GM19452 (cell line): ENCODE measurements around the gene SYT6.
"Not testable (repeated sequence)": the region's sequence is repeated elsewhere in the genome, so short reads cannot be mapped to it uniquely, and the experiment has no call there.

ENCODE experiments used
- ATAC-seq: cut with Tn5 transposase; IDR thresholded peaks from one replicate; pipeline ENCODE4 v1.9.1; 2021; ENCODE audit not compliant: unreplicated experiment

Gene SYT6

DNA sequence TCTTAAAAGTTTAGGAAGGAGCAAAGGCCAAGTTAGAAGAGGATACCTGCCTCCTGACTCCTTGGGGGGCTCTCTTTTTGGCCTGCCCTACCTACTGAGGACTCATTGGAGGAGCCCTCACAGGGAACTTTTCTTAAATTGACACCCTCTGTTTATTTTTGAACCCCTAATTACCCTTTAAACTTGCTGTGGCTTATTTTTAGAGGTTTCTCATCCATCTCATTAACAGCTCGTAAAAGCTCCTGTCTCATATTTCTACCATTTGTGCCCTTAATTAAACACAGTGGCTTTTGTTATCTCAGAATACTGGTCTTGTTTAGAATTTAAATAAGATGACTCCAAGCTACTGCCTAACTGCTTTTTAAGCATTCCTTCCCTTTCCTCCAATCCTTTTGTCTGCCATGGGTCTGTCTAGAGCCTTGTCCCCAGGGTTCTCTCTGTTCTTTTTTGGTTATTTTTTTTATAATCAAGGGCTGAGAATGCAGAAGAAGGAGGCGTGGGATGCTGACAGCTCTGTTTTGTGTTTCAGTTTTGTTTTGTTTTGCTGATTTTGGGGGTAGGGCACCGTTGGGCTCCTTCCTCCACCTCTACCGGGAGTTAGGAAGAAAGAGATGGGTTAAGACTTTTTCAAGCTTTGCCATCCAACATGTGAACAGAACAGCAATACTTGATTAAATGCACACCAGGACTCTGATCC lies 78.0 kb downstream of the SYT6 start:
- no peak for ATAC-seq

DNA sequence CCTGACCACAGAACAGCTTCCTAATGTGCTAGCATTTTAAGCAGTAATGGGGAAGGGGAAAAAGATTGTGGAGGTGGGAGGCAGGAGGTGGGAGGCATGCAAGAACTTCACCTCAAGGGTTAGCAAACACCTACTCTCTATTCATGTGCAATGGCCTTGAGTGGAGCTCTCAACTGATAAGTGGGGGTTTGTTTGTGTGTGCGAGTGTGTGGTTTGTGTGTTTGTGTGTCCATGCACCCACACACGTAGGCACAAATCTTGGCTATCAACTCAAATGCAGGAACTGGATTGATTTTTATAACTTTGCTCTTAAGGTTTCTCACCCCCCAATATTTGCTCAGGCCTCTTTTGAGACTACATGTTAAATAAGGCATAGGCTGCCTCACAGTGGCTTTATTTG lies 78.6 kb downstream of the SYT6 start:
- no peak for ATAC-seq

GRCh38 chr1:114072246-114072645 lies 81.4 kb downstream of the SYT6 start:
- ATAC-seq, result no peak

DNA sequence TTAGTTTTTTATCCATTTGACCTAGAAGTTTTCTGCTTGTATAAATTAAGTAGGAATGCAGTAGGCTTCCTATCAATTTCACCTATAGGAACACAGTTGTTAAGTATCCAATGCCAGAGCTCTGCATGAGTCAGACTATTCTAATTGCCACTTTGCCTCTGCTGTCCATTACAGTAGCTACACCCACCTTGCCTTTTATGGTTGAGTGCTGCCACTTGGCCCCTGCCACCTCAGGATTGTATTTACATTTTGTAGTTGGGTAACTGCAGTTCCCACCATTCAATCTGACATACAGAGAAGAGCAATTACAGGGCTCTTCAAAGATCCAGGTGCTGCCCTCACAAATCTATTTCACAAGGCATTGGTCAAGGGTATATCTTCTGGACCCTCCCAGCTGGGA lies 83.9 kb downstream of the SYT6 start:
- not testable (repeated sequence) for ATAC-seq

GRCh38 chr1:114068684-114069083 lies 85.0 kb downstream of the SYT6 start:
- ATAC-seq, result not testable (repeated sequence)

DNA sequence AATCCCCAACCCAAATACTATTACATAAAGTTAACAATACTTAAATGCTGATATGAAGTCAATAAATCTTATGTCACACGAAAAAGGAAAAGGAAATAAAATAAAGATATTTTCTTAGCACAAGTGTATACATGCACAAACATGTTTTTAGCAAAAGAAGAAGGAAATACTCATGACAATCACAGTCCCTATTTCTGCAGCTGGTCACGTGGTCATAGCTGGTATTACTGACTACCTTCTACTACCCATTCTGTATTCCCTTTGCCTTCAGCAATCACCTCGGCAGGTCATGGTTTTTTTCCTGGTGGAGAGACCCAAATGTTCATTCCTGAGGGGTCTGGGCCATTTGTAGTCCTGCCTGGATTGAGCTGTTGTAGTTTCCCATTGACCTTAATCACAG lies 88.0 kb downstream of the SYT6 start:
- not testable (repeated sequence) for ATAC-seq

DNA sequence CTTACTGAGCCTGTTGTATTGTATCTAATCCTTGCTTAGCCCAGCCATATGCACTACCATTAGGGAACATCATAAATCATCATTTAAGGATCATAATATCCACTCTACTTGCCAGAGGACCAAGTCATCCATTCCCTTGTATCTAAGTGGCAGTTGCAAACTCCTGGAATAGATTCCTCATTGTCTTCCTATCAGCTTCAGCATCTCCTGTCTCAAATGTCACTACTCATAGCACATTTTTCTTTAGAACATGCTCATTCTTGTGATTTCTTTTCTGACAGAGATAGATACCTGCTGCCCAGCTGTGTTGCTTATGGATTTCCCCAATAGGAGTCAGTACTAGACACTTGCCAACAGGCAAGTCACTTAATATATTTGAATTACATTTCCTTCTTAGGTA lies 90.1 kb downstream of the SYT6 start:
- ATAC-seq, result no peak

- ATAC-seq, result no peak
Observed at GRCh38 chr1:114062477-114063099, 91.1 kb downstream of the SYT6 start.

GRCh38 chr1:114061121-114061830 lies 92.4 kb downstream of the SYT6 start:
- no peak for ATAC-seq

DNA sequence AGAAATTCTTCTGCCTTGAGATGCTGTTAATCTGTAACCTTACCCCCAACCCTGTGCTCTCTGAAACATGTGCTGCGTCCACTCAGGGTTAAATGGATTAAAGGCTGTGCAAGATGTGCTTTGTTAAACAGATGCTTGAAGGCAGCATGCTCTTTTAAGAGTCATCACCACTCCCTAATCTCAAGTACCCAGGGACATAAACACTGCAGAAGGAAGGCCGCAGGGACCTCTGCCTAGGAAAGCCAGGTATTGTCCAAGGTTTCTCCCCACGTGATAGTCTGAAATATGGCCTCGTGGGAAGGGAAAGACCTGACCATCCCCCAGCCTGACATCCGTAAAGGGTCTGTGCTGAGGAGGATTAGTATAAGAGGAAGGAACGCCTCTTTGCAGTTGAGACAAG lies 95.4 kb downstream of the SYT6 start:
- ATAC-seq, result not testable (repeated sequence)

- ATAC-seq, result no peak
Observed at GRCh38 chr1:114054148-114054547, 99.5 kb downstream of the SYT6 start.

GRCh38 chr1:114048232-114048631 lies 105.4 kb downstream of the SYT6 start:
- ATAC-seq, result no peak

DNA sequence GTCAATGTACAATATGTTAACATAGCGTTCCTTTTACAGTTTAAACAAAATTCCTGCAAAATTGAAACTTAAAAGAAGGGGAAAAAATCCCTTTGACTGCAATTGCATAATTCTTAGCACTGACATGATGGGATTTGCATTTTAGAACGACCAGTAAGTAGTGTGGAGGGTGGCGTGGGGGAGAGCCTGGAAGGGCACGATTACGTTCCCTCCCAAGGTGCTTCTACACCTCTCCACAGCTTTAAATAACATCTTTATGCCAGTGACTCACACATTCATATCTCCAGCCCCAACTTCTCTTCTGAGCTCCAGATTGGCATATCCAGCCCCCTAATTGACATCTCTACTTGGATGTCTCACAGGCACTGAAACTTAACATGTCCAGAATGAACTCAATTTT lies 110.1 kb downstream of the SYT6 start:
- ATAC-seq, result no peak

GRCh38 chr1:114043054-114043453 lies 110.6 kb downstream of the SYT6 start:
- no peak for ATAC-seq

- ATAC-seq, result no peak
Observed at GRCh38 chr1:114040273-114041015, 113.2 kb downstream of the SYT6 start.
